HEK293 (cell line): ENCODE measurements around the gene XRCC6.

Experiments
- BCL11B ChIP-seq: fragments of 450-650 bp; formaldehyde crosslinking; IDR thresholded peaks from 2 replicates; pipeline ENCODE4 v1.5.1; 2016; ENCODE audit warnings: low read depth, missing biosample characterization, missing genetic modification characterization
- CTCF ChIP-seq: fragments of 450-650 bp; formaldehyde crosslinking; IDR thresholded peaks from 2 replicates; pipeline ENCODE4 v1.5.1; 2016; ENCODE audit warnings: missing biosample characterization, missing genetic modification characterization
- EGR2 ChIP-seq: fragments of 450-650 bp; formaldehyde crosslinking; IDR thresholded peaks from 2 replicates; pipeline ENCODE4 v1.5.1; 2016; ENCODE audit warnings: low read depth, missing biosample characterization, missing genetic modification characterization
- HOXC10 ChIP-seq: sonication (generic); formaldehyde crosslinking; IDR thresholded peaks from 2 replicates; pipeline ENCODE4 v1.8.1; 2023; ENCODE audit warnings: mild to moderate bottlenecking, missing genetic modification reagents
- IKZF3 ChIP-seq: fragments of 450-650 bp; IDR thresholded peaks from 2 replicates; pipeline ENCODE4 v1.5.0; 2018; ENCODE audit warnings: missing biosample characterization, mild to moderate bottlenecking, missing genetic modification characterization, moderate library complexity
- PBX3 ChIP-seq: sonication (generic); formaldehyde crosslinking; IDR thresholded peaks from 2 replicates; pipeline ENCODE4 v1.8.1; 2022; ENCODE audit warnings: mild to moderate bottlenecking, moderate library complexity, missing genetic modification reagents
- PRDM2 ChIP-seq: fragments of 450-650 bp; formaldehyde crosslinking; IDR thresholded peaks from 2 replicates; pipeline ENCODE4 v1.5.1; 2016; ENCODE audit warnings: missing biosample characterization, missing genetic modification characterization, borderline replicate concordance
- REPIN1 ChIP-seq: fragments of 450-650 bp; formaldehyde crosslinking; IDR thresholded peaks from 2 replicates; pipeline ENCODE4 v1.5.1; 2017; ENCODE audit warnings: missing biosample characterization, missing genetic modification characterization, low read depth
- TCF7L2 ChIP-seq: IDR thresholded peaks from 2 replicates; pipeline ENCODE4 v1.6.1; 2011; ENCODE audit warnings: low read depth, mild to moderate bottlenecking, inconsistent platforms, low read length, moderate library complexity, borderline replicate concordance
- YY1 ChIP-seq: fragments of 450-650 bp; formaldehyde crosslinking; IDR thresholded peaks from 2 replicates; pipeline ENCODE4 v1.5.1; 2018; ENCODE audit warnings: missing biosample characterization, missing genetic modification characterization
- ZBTB17 ChIP-seq: fragments of 450-650 bp; formaldehyde crosslinking; IDR thresholded peaks from 2 replicates; pipeline ENCODE4 v1.5.1; 2016; ENCODE audit warnings: missing biosample characterization, missing genetic modification characterization
- ZFP3 ChIP-seq: fragments of 450-650 bp; formaldehyde crosslinking; IDR thresholded peaks from 2 replicates; pipeline ENCODE4 v1.5.1; 2016; ENCODE audit warnings: low read depth, missing biosample characterization, missing genetic modification characterization
- ZIC2 ChIP-seq: fragments of 450-650 bp; formaldehyde crosslinking; IDR thresholded peaks from 2 replicates; pipeline ENCODE4 v1.5.1; 2016; ENCODE audit warnings: missing biosample characterization, missing genetic modification characterization
- ZNF16 ChIP-seq: fragments of 450-650 bp; formaldehyde crosslinking; IDR thresholded peaks from 2 replicates; pipeline ENCODE4 v1.5.1; 2016; ENCODE audit warnings: low read depth, missing biosample characterization, missing genetic modification characterization
- ZNF174 ChIP-seq: fragments of 450-650 bp; formaldehyde crosslinking; IDR thresholded peaks from 2 replicates; pipeline ENCODE4 v1.5.0; 2017; ENCODE audit warnings: missing biosample characterization, mild to moderate bottlenecking, missing genetic modification characterization
- ZNF211 ChIP-seq: fragments of 450-650 bp; formaldehyde crosslinking; IDR thresholded peaks from 2 replicates; pipeline ENCODE4 v1.5.1; 2016; ENCODE audit warnings: low read depth, missing biosample characterization, missing genetic modification characterization
- ZNF221 ChIP-seq: fragments of 450-650 bp; formaldehyde crosslinking; IDR thresholded peaks from 2 replicates; pipeline ENCODE4 v1.5.1; 2017; ENCODE audit warnings: missing biosample characterization, missing genetic modification characterization, borderline replicate concordance
- ZNF223 ChIP-seq: fragments of 450-650 bp; formaldehyde crosslinking; IDR thresholded peaks from 2 replicates; pipeline ENCODE4 v1.5.1; 2016; ENCODE audit warnings: missing biosample characterization, missing genetic modification characterization
- ZNF23 ChIP-seq: fragments of 450-650 bp; formaldehyde crosslinking; IDR thresholded peaks from 2 replicates; pipeline ENCODE4 v1.5.1; 2016; ENCODE audit warnings: missing biosample characterization, missing genetic modification characterization, borderline replicate concordance
- ZNF433 ChIP-seq: fragments of 450-650 bp; formaldehyde crosslinking; IDR thresholded peaks from 2 replicates; pipeline ENCODE4 v1.5.1; 2016; ENCODE audit warnings: missing biosample characterization, missing genetic modification characterization, low read depth
- ZNF449 ChIP-seq: fragments of 450-650 bp; formaldehyde crosslinking; IDR thresholded peaks from 2 replicates; pipeline ENCODE4 v1.5.1; 2017; ENCODE audit warnings: missing biosample characterization, mild to moderate bottlenecking, missing genetic modification characterization, moderate library complexity
- ZNF48 ChIP-seq: fragments of 450-650 bp; formaldehyde crosslinking; IDR thresholded peaks from 2 replicates; pipeline ENCODE4 v1.5.1; 2016; ENCODE audit warnings: missing biosample characterization, missing genetic modification characterization
- ZNF513 ChIP-seq: fragments of 450-650 bp; IDR thresholded peaks from 2 replicates; pipeline ENCODE4 v1.5.1; 2018; ENCODE audit warnings: missing biosample characterization, missing genetic modification characterization
- ZNF530 ChIP-seq: fragments of 450-650 bp; formaldehyde crosslinking; IDR thresholded peaks from 2 replicates; pipeline ENCODE4 v1.5.1; 2016; ENCODE audit warnings: low read depth, missing biosample characterization, missing genetic modification characterization
- ZNF558 ChIP-seq: fragments of 450-650 bp; formaldehyde crosslinking; IDR thresholded peaks from 2 replicates; pipeline ENCODE4 v1.5.1; 2016; ENCODE audit warnings: missing biosample characterization, missing genetic modification characterization
- ZNF560 ChIP-seq: fragments of 450-650 bp; formaldehyde crosslinking; IDR thresholded peaks from 2 replicates; pipeline ENCODE4 v1.5.1; 2017; ENCODE audit warnings: missing biosample characterization, missing genetic modification characterization, borderline replicate concordance
- ZNF777 ChIP-seq: fragments of 450-650 bp; formaldehyde crosslinking; IDR thresholded peaks from 2 replicates; pipeline ENCODE4 v1.5.1; 2017; ENCODE audit warnings: missing biosample characterization, missing genetic modification characterization, borderline replicate concordance
- ZSCAN23 ChIP-seq: fragments of 450-650 bp; formaldehyde crosslinking; IDR thresholded peaks from 2 replicates; pipeline ENCODE4 v1.5.1; 2016; ENCODE audit warnings: missing biosample characterization, missing genetic modification characterization

The XRCC6 gene

GRCh38 chr22:41589391-41590241, 31.5 kb upstream of the XRCC6 start, which contains the start of gene PMM1 (continued):
- TF ChIP-seq PRDM2 (tag by site-specific recombination) (peak; percentile 45; the same call in 1 of the 2 replicates), BCL11B (tag by site-specific recombination) (no peak), CTCF (peak; percentile 81; the same call in 1 of the 2 replicates), ZNF223 (tag by site-specific recombination) (no peak), ZNF558 (no peak), ZBTB17 (tag by site-specific recombination) (peak; percentile 88), TCF7L2 (no peak), ZNF530 (no peak), ZFP3 (tag by site-specific recombination) (no peak), ZNF449 (tag by site-specific recombination) (no peak), REPIN1 (tag by site-specific recombination) (no peak), EGR2 (tag by site-specific recombination) (0 out of 2 replicates have a peak, but pooled peaks have one; percentile 67), ZNF48 (tag by site-specific recombination) (no peak), IKZF3 (peak; percentile 61; the same call in 1 of the 2 replicates), ZNF16 (tag by site-specific recombination) (no peak), ZIC2 (tag by site-specific recombination) (peak; percentile 74), ZNF174 (tag by site-specific recombination) (no peak), ZNF211 (tag by site-specific recombination) (no peak), ZNF433 (no peak), YY1 (tag by site-specific recombination) (0 out of 2 replicates have a peak, but pooled peaks have one; percentile 52), ZSCAN23 (tag by site-specific recombination) (no peak), ZNF560 (no peak), ZNF513 (no peak), ZNF221 (tag by site-specific recombination) (no peak), HOXC10 (CRISPR knock-in tag) (no peak), ZNF23 (tag by site-specific recombination) (no peak), PBX3 (CRISPR knock-in tag) (peak; percentile 56; the same call in 1 of the 2 replicates), ZNF777 (tag by site-specific recombination) (peak; percentile 36; the same call in 1 of the 2 replicates)
